IMR-90 (cell line): ENCODE data around the gene FNDC3B. TPM values are rescaled to one million over a fixed set of nuclear protein-coding genes. Genes with fewer than 3 reads are reported as not detected.
A peak's percentile ranks its signal among the peaks of the same experiment; 100 is the strongest.

Experiments used
- ATAC-seq: fragments of 200-7000 bp; cut with Tn5 transposase; 2 replicates; pipeline ENCODE4 v1.9.1; 2020; ENCODE audit warnings: low read depth, mild to moderate bottlenecking, moderate library complexity
- BruUV-seq: library from RNA; stranded (reverse); fragments of 400-500 nt; replicated peaks from 2 replicates; lab custom pipeline; 2021; lab: Mats Ljungman, UMichigan
- CTCF ChIA-PET: fragments of 300-600 bp; formaldehyde crosslinking; extraction: SDS; loops from one replicate; lab custom pipeline; 2021; ENCODE audit warnings: antibody characterized with exemption; lab: Yijun Ruan, JAX
- POLR2A ChIA-PET: fragments of 300-600 bp; sonication (Branson Sonifier 250); formaldehyde crosslinking; loops from one replicate; lab custom pipeline; 2022; ENCODE audit warnings: antibody characterized with exemption; ENCODE audit not compliant: unreplicated experiment; lab: Charles Lee
- DNase-seq: peaks from one replicate; pipeline ENCODE4 v3.0.0; 2013
- H2AFZ ChIP-seq: replicated peaks from 2 replicates; pipeline ENCODE3; 2013; ENCODE audit warnings: low read length, mild to moderate bottlenecking; ENCODE audit not compliant: poor library complexity
- H2AK5ac ChIP-seq: 2 replicates; pipeline ENCODE4 v1.6.1; 2013; ENCODE audit warnings: low read depth, low read length, inconsistent platforms
- H2AK9ac ChIP-seq: replicated peaks from 2 replicates; pipeline ENCODE3; 2013; ENCODE audit warnings: mild to moderate bottlenecking, low read depth, low read length, moderate library complexity; ENCODE audit not compliant: poor library complexity
- H2BK120ac ChIP-seq: 2 replicates; pipeline ENCODE4 v1.6.1; 2013; ENCODE audit warnings: low read depth, low read length, inconsistent platforms
- H2BK15ac ChIP-seq: 3 replicates; pipeline ENCODE4 v1.6.1; 2013; ENCODE audit warnings: low read depth, low read length, inconsistent platforms
- H2BK20ac ChIP-seq: 2 replicates; pipeline ENCODE4 v1.6.1; 2013; ENCODE audit warnings: low read depth, mild to moderate bottlenecking, inconsistent platforms, low read length, moderate library complexity
- H2BK5ac ChIP-seq: 2 replicates; pipeline ENCODE4 v1.6.1; 2013; ENCODE audit warnings: mild to moderate bottlenecking, low read depth, low read length, inconsistent platforms; ENCODE audit not compliant: poor library complexity, severe bottlenecking
- H3K14ac ChIP-seq: replicated peaks from 2 replicates; pipeline ENCODE4 v1.6.1; 2013; ENCODE audit warnings: low read depth, low read length, inconsistent platforms
- H3K18ac ChIP-seq: 2 replicates; pipeline ENCODE4 v1.6.1; 2013; ENCODE audit warnings: low read depth, low read length, control low read depth
- H3K23ac ChIP-seq: 2 replicates; pipeline ENCODE4 v1.6.1; 2013; ENCODE audit warnings: low read depth, low read length, inconsistent platforms
- H3K27ac ChIP-seq: 2 replicates; pipeline ENCODE4 v1.5.1; 2013; ENCODE audit warnings: mild to moderate bottlenecking, control low read depth, low read length; ENCODE audit not compliant: insufficient read depth
- H3K27me3 ChIP-seq: 2 replicates; pipeline ENCODE4 v1.6.1; 2013; ENCODE audit warnings: low read length; ENCODE audit not compliant: control insufficient read depth, insufficient read depth
- H3K36me3 ChIP-seq: 2 replicates; pipeline ENCODE4 v1.6.1; 2013; ENCODE audit warnings: low read length, mixed read lengths; ENCODE audit not compliant: control insufficient read depth, insufficient read depth
- H3K4ac ChIP-seq: 2 replicates; pipeline ENCODE4 v1.6.1; 2013; ENCODE audit warnings: low read depth, low read length, inconsistent platforms
- H3K4me1 ChIP-seq: 2 replicates; pipeline ENCODE4 v1.6.1; 2013; ENCODE audit warnings: low read length, mixed read lengths; ENCODE audit not compliant: control insufficient read depth, insufficient read depth
- H3K4me2 ChIP-seq: 2 replicates; pipeline ENCODE4 v1.6.1; 2013; ENCODE audit warnings: low read depth, mild to moderate bottlenecking, control low read depth, low read length, moderate library complexity
- H3K4me3 ChIP-seq: 2 replicates; pipeline ENCODE4 v1.5.1; 2013; ENCODE audit warnings: low read depth, mild to moderate bottlenecking, control low read depth, low read length, moderate library complexity; ENCODE audit not compliant: insufficient read depth
- H3K56ac ChIP-seq: 2 replicates; pipeline ENCODE4 v1.6.1; 2013; ENCODE audit warnings: low read length, inconsistent platforms; ENCODE audit not compliant: insufficient read depth; ENCODE audit errors: extremely low read depth
- H3K79me1 ChIP-seq, 2 experiments: 2 replicates each; pipeline ENCODE4 v1.6.1; 2013; ENCODE audit warnings: low read length in 2 of 2, inconsistent platforms in 1 of 2, low read depth in 1 of 2
- H3K9ac ChIP-seq: 2 replicates; pipeline ENCODE4 v1.6.1; 2013; ENCODE audit warnings: low read depth, low read length, control low read depth
- H3K9me1 ChIP-seq: 2 replicates; pipeline ENCODE4 v1.6.1; 2013; ENCODE audit warnings: low read length, inconsistent platforms; ENCODE audit not compliant: insufficient read depth
- H3K9me3 ChIP-seq: 2 replicates; pipeline ENCODE4 v1.6.1; 2013; ENCODE audit warnings: low read length; ENCODE audit not compliant: control insufficient read depth, insufficient read depth
- H4K20me1 ChIP-seq: 2 replicates; pipeline ENCODE4 v1.6.1; 2013; ENCODE audit warnings: low read length, inconsistent platforms; ENCODE audit not compliant: insufficient read depth
- H4K5ac ChIP-seq: 2 replicates; pipeline ENCODE4 v1.6.1; 2013; ENCODE audit warnings: mild to moderate bottlenecking, low read depth, low read length, control low read depth
- H4K8ac ChIP-seq, 2 experiments: 2 replicates each; pipeline ENCODE4 v1.6.1; 2013; ENCODE audit warnings: low read depth in 2 of 2, low read length in 2 of 2, control low read depth in 1 of 2, inconsistent platforms in 1 of 2
- H4K91ac ChIP-seq: 2 replicates; pipeline ENCODE4 v1.6.1; 2013; ENCODE audit warnings: low read depth, low read length, inconsistent platforms; ENCODE audit not compliant: insufficient read depth
- CEBPB ChIP-seq: IDR thresholded peaks from 2 replicates; pipeline ENCODE4 v1.6.1; 2012; ENCODE audit warnings: low read depth, low read length, improper control_type of control experiment
- RFX5 ChIP-seq: IDR thresholded peaks from 2 replicates; pipeline ENCODE4 v1.8.0; 2012; ENCODE audit warnings: low read depth, mild to moderate bottlenecking, low read length, moderate library complexity
- dilution Hi-C: fragments of 300-500 bp; cut with HindIII; formaldehyde crosslinking; loops from one replicate; pipeline ENCODE4 v1.14.3; 2018; ENCODE audit warnings: low sequenced_read_pairs; ENCODE audit not compliant: unreplicated experiment
- in situ Hi-C: fragments of 300-500 bp; cut with MboI; formaldehyde crosslinking; loops from 3 replicates; pipeline ENCODE4 v1.14.3; 2019; ENCODE audit warnings: low sequenced_read_pairs, inconsistent platforms, mixed read lengths
- intact Hi-C: fragments of 100-400 bp; cut with micrococcal nuclease; formaldehyde crosslinking; loops from 2 replicates; pipeline ENCODE4 v1.10.0; 2022
- polyA plus RNA-seq, 3 experiments: library from polyadenylated mRNA; depleted of rRNA; stranded (reverse); fragments of >200 nt; gene quantifications; 2 replicates each; pipeline ENCODE4 v1.2.3, GENCODE V29; 2012; ENCODE audit warnings: low replicate concordance in 1 of 3
- total RNA-seq: library from RNA; depleted of rRNA; stranded (reverse); fragments of >200 nt; gene quantifications from 2 replicates; pipeline ENCODE4 v1.2.3, GENCODE V29; 2012

FNDC3B gene
- total and polyA plus RNA-seq, 2 of the 4 experiments (the other 2 are of a cell fraction): 23.9 to 150 TPM

DNA sequence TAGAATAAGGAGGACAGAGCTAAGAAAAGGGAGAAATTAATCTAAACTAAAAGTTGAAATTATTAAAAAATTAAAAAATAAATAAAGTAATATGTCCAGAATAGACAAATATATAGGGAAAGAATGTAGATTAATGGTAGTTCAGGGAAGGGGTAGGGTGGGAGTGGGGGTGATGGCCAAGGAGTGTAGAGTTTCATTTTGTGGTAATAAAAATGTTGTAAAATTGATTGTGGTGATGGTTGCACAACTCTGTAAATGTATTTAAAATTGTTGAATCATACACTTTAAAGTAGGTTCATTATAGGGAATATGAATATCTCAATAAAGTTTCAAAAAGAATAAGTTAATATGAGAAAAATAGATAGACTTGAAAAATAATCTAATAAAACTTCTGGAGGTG, 21.0 kb upstream of the FNDC3B start:
- H2AK9ac ChIP-seq: no peak overlapping the region
- DNase-seq (no peak), ATAC-seq (no peak)
- no peaks in the 10 kb centered on the region for H4K20me1 ChIP-seq
- H3K56ac ChIP-seq: no peak overlapping the region
- dilution Hi-C loops: no loop called here
- H3K23ac ChIP-seq: no peak overlapping the region
- ChIA-PET POLR2A (no interaction called here), CTCF (interaction anchor here (0.9 kb wide), 1 partner anchor 17 kb away, joined by 3 read pairs; no protein-coding TSS in a partner anchor)
- TF ChIP-seq CEBPB (peak; percentile 16; the same call in 1 of the 2 replicates), RFX5 (no peak)
- no peak overlapping the region for H3K4me3 ChIP-seq
- H3K27ac ChIP-seq: no peak overlapping the region
- no peak overlapping the region for H3K14ac ChIP-seq
- no peaks in the 10 kb centered on the region for H3K9me3 ChIP-seq
- no peaks in the 10 kb centered on the region for H3K27me3 ChIP-seq
- in situ Hi-C loops: no loop called here
- no peak overlapping the region for H4K8ac ChIP-seq
- no peak overlapping the region for H3K4me2 ChIP-seq
- no TSS peak for BruUV-seq
- no peak overlapping the region for H2AK5ac ChIP-seq
- intact Hi-C loops: no loop called here
- no peak overlapping the region for H3K9ac ChIP-seq
- no peak overlapping the region for H3K4ac ChIP-seq
- no peaks in the 10 kb centered on the region for H3K79me1 ChIP-seq
- no peak overlapping the region for H2BK15ac ChIP-seq
- H4K91ac ChIP-seq: no peak overlapping the region
- H3K4me1 ChIP-seq: no peaks in the 10 kb centered on the region
- H2BK20ac ChIP-seq: no peak overlapping the region
- H2AFZ ChIP-seq: no peak overlapping the region
- no peak overlapping the region for H2BK5ac ChIP-seq
- no peak overlapping the region for H4K5ac ChIP-seq
- H3K36me3 ChIP-seq: no peaks in the 10 kb centered on the region
- no peaks in the 10 kb centered on the region for H3K9me1 ChIP-seq
- no peak overlapping the region for H3K18ac ChIP-seq
- H2BK120ac ChIP-seq: no peak overlapping the region
